H9 (cell line): ENCODE data around the gene ANKRD22. TPM values are rescaled to one million over a fixed set of nuclear protein-coding genes. Genes with fewer than 3 reads are reported as not detected.
A peak's percentile ranks its signal among the peaks of the same experiment; 100 is the strongest.

Experiments
- DNase-seq: peaks from one replicate; pipeline ENCODE4 v3.0.0-alpha.2; 2017
- H2AFZ ChIP-seq: one replicate; pipeline ENCODE4 v1.6.1; 2013; ENCODE audit warnings: mild to moderate bottlenecking, low read length, control low read depth, moderate library complexity
- H2AK5ac ChIP-seq: 2 replicates; pipeline ENCODE4 v1.6.1; 2013; ENCODE audit warnings: low read length, control low read depth, mixed read lengths; ENCODE audit not compliant: insufficient read length
- H2BK120ac ChIP-seq: one replicate; pipeline ENCODE4 v1.6.1; 2013; ENCODE audit warnings: low read depth, mild to moderate bottlenecking, low read length, control low read depth, inconsistent platforms; ENCODE audit not compliant: poor library complexity, severe bottlenecking
- H2BK12ac ChIP-seq: 2 replicates; pipeline ENCODE4 v1.6.1; 2013; ENCODE audit warnings: low read length, control low read depth, mixed read lengths, low read depth; ENCODE audit not compliant: insufficient read length
- H2BK15ac ChIP-seq: 2 replicates; pipeline ENCODE4 v1.6.1; 2013; ENCODE audit warnings: low read depth, low read length, control low read depth
- H2BK20ac ChIP-seq: one replicate; pipeline ENCODE4 v1.6.1; 2013; ENCODE audit warnings: low read depth, mild to moderate bottlenecking, low read length, control low read depth, inconsistent platforms; ENCODE audit not compliant: poor library complexity, severe bottlenecking
- H2BK5ac ChIP-seq: 2 replicates; pipeline ENCODE4 v1.6.1; 2013; ENCODE audit warnings: low read length, control low read depth, mixed read lengths; ENCODE audit not compliant: insufficient read length
- H3K14ac ChIP-seq: 2 replicates; pipeline ENCODE4 v1.6.1; 2013; ENCODE audit warnings: low read length, control low read depth; ENCODE audit not compliant: insufficient read depth
- H3K18ac ChIP-seq: 2 replicates; pipeline ENCODE4 v1.6.1; 2013; ENCODE audit warnings: low read depth, mild to moderate bottlenecking, mixed read lengths, low read length, control low read depth; ENCODE audit not compliant: insufficient read length
- H3K23ac ChIP-seq: 2 replicates; pipeline ENCODE4 v1.6.1; 2013; ENCODE audit warnings: low read length, control low read depth, mixed read lengths, low read depth; ENCODE audit not compliant: insufficient read length
- H3K23me2 ChIP-seq: 2 replicates; pipeline ENCODE4 v1.6.1; 2013; ENCODE audit warnings: low read depth, mild to moderate bottlenecking, mixed read lengths, low read length, control low read depth; ENCODE audit not compliant: insufficient read length, poor library complexity, severe bottlenecking
- H3K27ac ChIP-seq: 2 replicates; pipeline ENCODE4 v1.5.1; 2013; ENCODE audit warnings: low read length, control low read depth, mixed read lengths, low read depth; ENCODE audit not compliant: insufficient read length
- H3K27me3 ChIP-seq: 2 replicates; pipeline ENCODE4 v1.6.1; 2013; ENCODE audit warnings: low read length, control low read depth, inconsistent platforms; ENCODE audit not compliant: insufficient read depth
- H3K4ac ChIP-seq: 2 replicates; pipeline ENCODE4 v1.6.1; 2013; ENCODE audit warnings: low read depth, mild to moderate bottlenecking, control low read depth, inconsistent platforms, low read length, moderate library complexity
- H3K4me1 ChIP-seq: 2 replicates; pipeline ENCODE4 v1.6.1; 2013; ENCODE audit warnings: low read length, control low read depth, inconsistent platforms; ENCODE audit not compliant: insufficient read depth
- H3K4me2 ChIP-seq: 2 replicates; pipeline ENCODE4 v1.6.1; 2013; ENCODE audit warnings: low read length, control low read depth, mixed read lengths; ENCODE audit not compliant: insufficient read length, insufficient read depth
- H3K56ac ChIP-seq: 2 replicates; pipeline ENCODE4 v1.6.1; 2013; ENCODE audit warnings: low read depth, mild to moderate bottlenecking, mixed read lengths, low read length, control low read depth; ENCODE audit not compliant: insufficient read length
- H3K79me1 ChIP-seq: 2 replicates; pipeline ENCODE4 v1.6.1; 2013; ENCODE audit warnings: low read depth, mild to moderate bottlenecking, moderate library complexity, low read length, control low read depth, inconsistent platforms; ENCODE audit not compliant: insufficient read depth, poor library complexity, severe bottlenecking
- H3K79me2 ChIP-seq: 2 replicates; pipeline ENCODE4 v1.6.1; 2013; ENCODE audit warnings: low read length, control low read depth, inconsistent platforms; ENCODE audit not compliant: insufficient read depth
- H3K9ac ChIP-seq: 2 replicates; pipeline ENCODE4 v1.6.1; 2013; ENCODE audit warnings: low read length, control low read depth, mixed read lengths; ENCODE audit not compliant: insufficient read length; ENCODE audit errors: extremely low read depth
- H3K9me3 ChIP-seq: one replicate; pipeline ENCODE4 v1.6.1; 2013; ENCODE audit warnings: low read depth, low read length, inconsistent platforms; ENCODE audit not compliant: control insufficient read depth
- H3T11ph ChIP-seq: one replicate; pipeline ENCODE4 v1.6.1; 2013; ENCODE audit warnings: mild to moderate bottlenecking, low read length, control low read depth, inconsistent platforms
- H4K20me1 ChIP-seq: one replicate; pipeline ENCODE4 v1.6.1; 2013; ENCODE audit not compliant: control insufficient read depth, insufficient read length, insufficient read depth
- H4K5ac ChIP-seq: 2 replicates; pipeline ENCODE4 v1.6.1; 2013; ENCODE audit warnings: low read depth, mild to moderate bottlenecking, mixed read lengths, low read length, control low read depth; ENCODE audit not compliant: insufficient read length
- H4K8ac ChIP-seq: replicated peaks from 2 replicates; pipeline ENCODE4 v1.6.1; 2013; ENCODE audit warnings: low read length, control low read depth, mixed read lengths, low read depth; ENCODE audit not compliant: insufficient read length
- H4K91ac ChIP-seq: 2 replicates; pipeline ENCODE4 v1.6.1; 2013; ENCODE audit warnings: low read depth, mild to moderate bottlenecking, moderate library complexity, mixed read lengths, low read length, control low read depth; ENCODE audit not compliant: insufficient read length
- H3K27ac Mint-ChIP-seq, 3 experiments: 2 replicates in 2 of 3; 3 replicates in 1 of 3; pipeline ENCODE4 v1.8.0; 2020 to 2021; ENCODE audit warnings: mixed read lengths in 3 of 3, mild to moderate bottlenecking in 1 of 3, moderate library complexity in 1 of 3
- H3K27me3 Mint-ChIP-seq: 2 replicates; pipeline ENCODE4 v1.8.0; 2021; ENCODE audit warnings: low read depth, mild to moderate bottlenecking, moderate library complexity, mixed read lengths
- H3K36me3 Mint-ChIP-seq, 3 experiments: 2 replicates in 2 of 3; 3 replicates in 1 of 3; pipeline ENCODE4 v1.8.0; 2020 to 2021; ENCODE audit warnings: low read depth in 3 of 3, mixed read lengths in 3 of 3; ENCODE audit not compliant: insufficient read depth in 1 of 3
- H3K4me1 Mint-ChIP-seq, 2 experiments: 2 replicates each; pipeline ENCODE4 v1.8.0; 2020; ENCODE audit warnings: mixed read lengths in 2 of 2
- H3K4me3 Mint-ChIP-seq, 2 experiments: 2 replicates in 1 of 2; 3 replicates in 1 of 2; pipeline ENCODE4 v1.8.0; 2020 to 2021; ENCODE audit warnings: mild to moderate bottlenecking in 2 of 2, mixed read lengths in 2 of 2, moderate library complexity in 1 of 2
- H3K9me3 Mint-ChIP-seq, 2 experiments: 2 replicates in 1 of 2; 3 replicates in 1 of 2; pipeline ENCODE4 v1.8.0; 2020; ENCODE audit warnings: mild to moderate bottlenecking in 2 of 2, mixed read lengths in 2 of 2, moderate library complexity in 1 of 2
- WGBS: extraction: QIAGEN DNeasy Blood & Tissue Kit; methylation state at CpG from one replicate; pipeline ENCODE4 v1.1.7; 2013; ENCODE audit warnings: missing lambda C conversion rate, low lambda C conversion rate, mixed read lengths; ENCODE audit not compliant: insufficient read length; ENCODE audit errors: extremely low coverage; 5-methylcytosine and 5-hydroxymethylcytosine counted together
- total RNA-seq: library from RNA; stranded (reverse); gene quantifications from 2 replicates; pipeline ENCODE4 v1.2.1, GENCODE V29; 2021
- TF ChIP-seq, protein P1 (sequence below): fragments of 200-600 bp; sonication (generic); conservative IDR thresholded peaks from 3 replicates; pipeline ENCODE4 v1.8.0; 2021; ENCODE audit warnings: antibody characterized with exemption, mild to moderate bottlenecking

The ANKRD22 gene
- total RNA-seq, 1 experiment from 2014 or later: not detected

DNA sequence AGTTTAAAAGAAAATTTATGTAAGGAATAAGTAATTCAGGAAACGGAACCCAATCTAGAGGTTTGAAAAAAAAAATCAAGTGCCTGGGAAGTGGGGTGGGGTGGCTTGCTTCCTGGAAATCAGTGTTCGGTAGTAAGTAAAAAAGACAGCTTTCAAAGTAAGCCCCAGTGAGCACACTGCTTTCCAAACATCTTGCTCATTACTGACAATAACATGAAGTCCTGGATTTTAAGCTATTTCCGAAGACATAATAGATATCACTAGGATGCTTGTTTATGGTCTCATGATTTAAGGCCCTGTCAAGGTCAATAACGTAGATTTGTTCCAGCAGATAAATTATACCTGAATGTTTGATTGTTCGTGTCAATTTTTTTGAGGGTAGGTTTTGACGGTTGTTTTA lies 29.7 kb upstream of the ANKRD22 start:
- Histone ChIP-seq H3K4me2 (peak overlapping the region; percentile 89), H2AK5ac (no peak overlapping the region), H3K79me1 (no peaks in the 10 kb centered on the region), H2AFZ (no peak overlapping the region), H2BK120ac (no peak overlapping the region), H2BK12ac (no peak overlapping the region), H4K8ac (no peak overlapping the region), H3T11ph (no peak overlapping the region), H4K20me1 (no peaks in the 10 kb centered on the region), H2BK15ac (no peak overlapping the region), H2BK5ac (no peak overlapping the region), H2BK20ac (no peak overlapping the region), H3K27me3 (no peaks in the 10 kb centered on the region; the same call in 1 of the 2 replicates), H3K4me1 (no peaks in the 10 kb centered on the region; the same call in 1 of the 2 replicates), H3K23ac (no peak overlapping the region), H4K5ac (no peak overlapping the region), H3K9ac (no peak overlapping the region), H3K4ac (no peak overlapping the region), H3K79me2 (no peaks in the 10 kb centered on the region), H3K9me3 (no peaks in the 10 kb centered on the region), H4K91ac (no peak overlapping the region), H3K56ac (no peak overlapping the region), H3K23me2 (peaks cover 11% of the 10 kb centered on the region), H3K14ac (no peak overlapping the region), H3K18ac (no peak overlapping the region), H3K27ac (no peak overlapping the region)
- Mint-ChIP-seq H3K4me1 (peaks cover 13 to 27% of the 10 kb centered on the region in 2 experiments), H3K27ac (no peak overlapping the region), H3K27me3 (peaks cover 18% of the 10 kb centered on the region), H3K36me3 (no peaks in the 10 kb centered on the region), H3K4me3 (peak overlapping the region; percentile 90 to 93), H3K9me3 (no peaks in the 10 kb centered on the region)
- TF ChIP-seq, protein P1, sequence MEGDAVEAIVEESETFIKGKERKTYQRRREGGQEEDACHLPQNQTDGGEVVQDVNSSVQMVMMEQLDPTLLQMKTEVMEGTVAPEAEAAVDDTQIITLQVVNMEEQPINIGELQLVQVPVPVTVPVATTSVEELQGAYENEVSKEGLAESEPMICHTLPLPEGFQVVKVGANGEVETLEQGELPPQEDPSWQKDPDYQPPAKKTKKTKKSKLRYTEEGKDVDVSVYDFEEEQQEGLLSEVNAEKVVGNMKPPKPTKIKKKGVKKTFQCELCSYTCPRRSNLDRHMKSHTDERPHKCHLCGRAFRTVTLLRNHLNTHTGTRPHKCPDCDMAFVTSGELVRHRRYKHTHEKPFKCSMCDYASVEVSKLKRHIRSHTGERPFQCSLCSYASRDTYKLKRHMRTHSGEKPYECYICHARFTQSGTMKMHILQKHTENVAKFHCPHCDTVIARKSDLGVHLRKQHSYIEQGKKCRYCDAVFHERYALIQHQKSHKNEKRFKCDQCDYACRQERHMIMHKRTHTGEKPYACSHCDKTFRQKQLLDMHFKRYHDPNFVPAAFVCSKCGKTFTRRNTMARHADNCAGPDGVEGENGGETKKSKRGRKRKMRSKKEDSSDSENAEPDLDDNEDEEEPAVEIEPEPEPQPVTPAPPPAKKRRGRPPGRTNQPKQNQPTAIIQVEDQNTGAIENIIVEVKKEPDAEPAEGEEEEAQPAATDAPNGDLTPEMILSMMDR: no peak
- DNase-seq: no peak
- WGBS: no CpG with 5 or more reads among the region's 6 CpGs
